Sigmoid colon (tissue), 4 donors: ENCODE data around the gene BCAR3.
A peak's percentile ranks its signal among the peaks of the same experiment; 100 is the strongest.

Experiments used
- CTCF ChIP-seq, 4 experiments: fragments of 450-650 bp in 3 of 4; fragments of 200-600 bp in 1 of 4; IDR thresholded peaks; one replicate each; pipeline ENCODE4 v1.5.1; 2016 to 2019; ENCODE audit warnings: antibody characterized with exemption in 4 of 4, mild to moderate bottlenecking in 3 of 4, moderate library complexity in 2 of 4
- EP300 ChIP-seq, 4 donors: sonication (generic); formaldehyde crosslinking; IDR thresholded peaks; one replicate each; pipeline ENCODE4 v1.6.1; 2017; ENCODE audit warnings: antibody characterized with exemption in 4 of 4
- POLR2A ChIP-seq, 2 donors: fragments of 450-650 bp; IDR thresholded peaks; one replicate each; pipeline ENCODE4 v1.6.1; 2016; ENCODE audit warnings: antibody characterized with exemption in 2 of 2, mild to moderate bottlenecking in 2 of 2, moderate library complexity in 2 of 2
- POLR2AphosphoS5 ChIP-seq, 4 donors: sonication (generic); formaldehyde crosslinking; IDR thresholded peaks; one replicate each; pipeline ENCODE4 v1.6.1; 2017; ENCODE audit warnings: antibody characterized with exemption in 4 of 4

GRCh38 chr1:93670141-93670540 is 11.5 kb downstream of the BCAR3 start:
- TF ChIP-seq CTCF (IDR thresholded peaks at IDR 0.05) = no peak
- TF ChIP-seq POLR2AphosphoS5 (IDR thresholded peaks at IDR 0.05) = peak; percentile 30 to 75 (median 66)
- TF ChIP-seq POLR2A (IDR thresholded peaks at IDR 0.05) = no peak
- TF ChIP-seq EP300 (IDR thresholded peaks at IDR 0.05) = peak in 3 of 4 donors; percentile 16 to 70 (median 19)
